SU-DHL-6 (cell line): ENCODE data around the gene DNAAF1.
"Not testable (repeated sequence)": the region's sequence is repeated elsewhere in the genome, so short reads cannot be mapped to it uniquely, and the experiment has no call there.

Experiments used
- H2AFZ ChIP-seq: fragments of 200-600 bp; sonication (generic); 2 replicates; pipeline ENCODE4 v1.6.1; 2014; ENCODE audit warnings: low read depth, mild to moderate bottlenecking, moderate library complexity, mixed read lengths, antibody characterized with exemption, low read length; ENCODE audit not compliant: severe bottlenecking
- H3F3A ChIP-seq: fragments of 200-600 bp; shearing (Covaris generic); 2 replicates; pipeline ENCODE4 v1.6.0; 2016; ENCODE audit warnings: antibody characterized with exemption, mild to moderate bottlenecking; ENCODE audit not compliant: insufficient read depth
- H3K27ac ChIP-seq: fragments of 200-600 bp; sonication (generic); 2 replicates; pipeline ENCODE4 v1.5.1; 2016; ENCODE audit warnings: low read depth, mild to moderate bottlenecking, low read length, moderate library complexity, mixed read lengths
- H3K27me3 ChIP-seq: fragments of 200-600 bp; sonication (generic), shearing (Covaris generic); 2 replicates; pipeline ENCODE4 v1.6.0; 2014; ENCODE audit warnings: mild to moderate bottlenecking, low read length
- H3K36me3 ChIP-seq: fragments of 200-600 bp; sonication (generic); 2 replicates; pipeline ENCODE4 v1.6.1; 2014; ENCODE audit warnings: mild to moderate bottlenecking, low read length, mixed read lengths
- H3K4me2 ChIP-seq: fragments of 300-600, 200-600 bp; shearing (Covaris generic), sonication (generic); 2 replicates; pipeline ENCODE4 v1.6.0; 2014; ENCODE audit warnings: low read length, low read depth, mild to moderate bottlenecking; ENCODE audit not compliant: poor library complexity, severe bottlenecking
- H3K4me3 ChIP-seq: fragments of 200-600 bp; sonication (generic); 2 replicates; pipeline ENCODE4 v1.5.1; 2014; ENCODE audit warnings: antibody characterized with exemption, low read length, mild to moderate bottlenecking, mixed read lengths; ENCODE audit not compliant: insufficient read depth, poor library complexity, severe bottlenecking
- H3K79me2 ChIP-seq: fragments of 200-600 bp; sonication (generic); 2 replicates; pipeline ENCODE4 v1.6.1; 2014; ENCODE audit warnings: mild to moderate bottlenecking, low read length, moderate library complexity; ENCODE audit not compliant: insufficient read depth
- H3K9ac ChIP-seq: fragments of 200-600 bp; sonication (generic); 2 replicates; pipeline ENCODE4 v1.7.0; 2014; ENCODE audit warnings: mild to moderate bottlenecking, low read length
- H3K9me2 ChIP-seq: fragments of 200-600 bp; sonication (generic); replicated peaks from 2 replicates; pipeline ENCODE4 v1.6.1; 2014; ENCODE audit warnings: low read length; ENCODE audit not compliant: insufficient read depth
- H3K9me3 ChIP-seq: fragments of 200-600 bp; sonication (generic); 2 replicates; pipeline ENCODE4 v1.6.1; 2014; ENCODE audit warnings: low read length, mixed read lengths; ENCODE audit not compliant: insufficient read depth
- H4K20me1 ChIP-seq: fragments of 200-600 bp; sonication (generic); 2 replicates; pipeline ENCODE4 v1.6.1; 2014; ENCODE audit warnings: low read depth, mild to moderate bottlenecking, antibody characterized with exemption, low read length, moderate library complexity, mixed read lengths
- EZH2phosphoT487 ChIP-seq: fragments of 200-600 bp; sonication (generic), shearing (Covaris generic); conservative IDR thresholded peaks from 2 replicates; pipeline ENCODE4 v1.6.1; 2018; ENCODE audit warnings: mild to moderate bottlenecking, antibody characterized with exemption, low read length, moderate library complexity, mixed read lengths
- TF ChIP-seq, protein P1 (sequence below): fragments of 200-600 bp; sonication (generic); IDR thresholded peaks from one replicate; pipeline ENCODE4 v1.5.1; 2017; ENCODE audit warnings: antibody characterized with exemption, mild to moderate bottlenecking, low read length, moderate library complexity; ENCODE audit not compliant: insufficient read depth, poor library complexity, severe bottlenecking

Gene DNAAF1

DNA sequence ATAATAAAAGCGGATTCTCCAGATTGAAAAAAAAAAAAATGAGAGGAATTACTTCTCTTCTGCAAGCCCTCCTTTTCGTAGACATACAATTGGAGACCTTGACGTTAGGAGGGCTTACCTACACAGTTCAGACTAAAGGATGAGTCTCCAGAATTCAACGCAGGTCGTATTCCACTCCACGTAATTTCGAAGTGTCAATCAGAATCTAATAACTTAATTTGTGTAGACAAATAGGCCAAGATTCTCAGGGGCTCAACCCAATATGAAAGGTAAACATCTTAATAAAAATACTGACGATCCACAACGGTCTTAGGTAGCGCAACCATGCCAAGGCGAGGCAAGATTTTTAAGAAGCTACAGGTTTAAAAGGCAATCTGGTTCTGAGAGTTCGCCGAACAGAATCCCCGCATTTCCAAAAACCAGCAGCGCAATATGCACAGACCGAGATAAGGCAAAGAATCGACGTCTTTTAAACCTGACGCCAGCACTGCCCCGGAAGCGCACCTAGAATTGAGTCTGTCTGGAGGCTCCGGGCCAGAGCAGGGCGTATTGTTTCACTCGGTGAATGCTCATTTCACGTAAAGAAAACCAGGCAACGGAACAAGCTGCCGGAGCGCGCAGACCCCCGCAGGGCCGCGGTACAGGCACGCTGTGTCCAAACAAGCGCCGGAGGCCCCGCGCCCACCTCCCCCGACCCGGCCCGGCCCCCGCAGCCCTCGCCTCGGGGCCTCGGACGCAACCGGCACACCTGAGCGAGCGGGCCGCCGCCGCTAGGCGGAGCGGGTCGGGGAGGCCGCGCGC is 29.0 kb upstream of the DNAAF1 start:
- TF ChIP-seq, protein P1, sequence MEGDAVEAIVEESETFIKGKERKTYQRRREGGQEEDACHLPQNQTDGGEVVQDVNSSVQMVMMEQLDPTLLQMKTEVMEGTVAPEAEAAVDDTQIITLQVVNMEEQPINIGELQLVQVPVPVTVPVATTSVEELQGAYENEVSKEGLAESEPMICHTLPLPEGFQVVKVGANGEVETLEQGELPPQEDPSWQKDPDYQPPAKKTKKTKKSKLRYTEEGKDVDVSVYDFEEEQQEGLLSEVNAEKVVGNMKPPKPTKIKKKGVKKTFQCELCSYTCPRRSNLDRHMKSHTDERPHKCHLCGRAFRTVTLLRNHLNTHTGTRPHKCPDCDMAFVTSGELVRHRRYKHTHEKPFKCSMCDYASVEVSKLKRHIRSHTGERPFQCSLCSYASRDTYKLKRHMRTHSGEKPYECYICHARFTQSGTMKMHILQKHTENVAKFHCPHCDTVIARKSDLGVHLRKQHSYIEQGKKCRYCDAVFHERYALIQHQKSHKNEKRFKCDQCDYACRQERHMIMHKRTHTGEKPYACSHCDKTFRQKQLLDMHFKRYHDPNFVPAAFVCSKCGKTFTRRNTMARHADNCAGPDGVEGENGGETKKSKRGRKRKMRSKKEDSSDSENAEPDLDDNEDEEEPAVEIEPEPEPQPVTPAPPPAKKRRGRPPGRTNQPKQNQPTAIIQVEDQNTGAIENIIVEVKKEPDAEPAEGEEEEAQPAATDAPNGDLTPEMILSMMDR = no peak
- no peak for TF ChIP-seq EZH2phosphoT487
- Histone ChIP-seq H3K36me3 (no peaks in the 10 kb centered on the region), H3F3A (no peaks in the 10 kb centered on the region), H2AFZ (peak overlapping the region; percentile 60), H4K20me1 (no peaks in the 10 kb centered on the region), H3K9me3 (no peaks in the 10 kb centered on the region), H3K9ac (peak overlapping the region; percentile 88), H3K27ac (peak overlapping the region; percentile 68), H3K4me2 (peak overlapping the region; percentile 96), H3K9me2 (no peaks in the 10 kb centered on the region), H3K27me3 (no peaks in the 10 kb centered on the region), H3K79me2 (peaks cover 54% of the 10 kb centered on the region), H3K4me3 (peak overlapping the region; percentile 99)

DNA sequence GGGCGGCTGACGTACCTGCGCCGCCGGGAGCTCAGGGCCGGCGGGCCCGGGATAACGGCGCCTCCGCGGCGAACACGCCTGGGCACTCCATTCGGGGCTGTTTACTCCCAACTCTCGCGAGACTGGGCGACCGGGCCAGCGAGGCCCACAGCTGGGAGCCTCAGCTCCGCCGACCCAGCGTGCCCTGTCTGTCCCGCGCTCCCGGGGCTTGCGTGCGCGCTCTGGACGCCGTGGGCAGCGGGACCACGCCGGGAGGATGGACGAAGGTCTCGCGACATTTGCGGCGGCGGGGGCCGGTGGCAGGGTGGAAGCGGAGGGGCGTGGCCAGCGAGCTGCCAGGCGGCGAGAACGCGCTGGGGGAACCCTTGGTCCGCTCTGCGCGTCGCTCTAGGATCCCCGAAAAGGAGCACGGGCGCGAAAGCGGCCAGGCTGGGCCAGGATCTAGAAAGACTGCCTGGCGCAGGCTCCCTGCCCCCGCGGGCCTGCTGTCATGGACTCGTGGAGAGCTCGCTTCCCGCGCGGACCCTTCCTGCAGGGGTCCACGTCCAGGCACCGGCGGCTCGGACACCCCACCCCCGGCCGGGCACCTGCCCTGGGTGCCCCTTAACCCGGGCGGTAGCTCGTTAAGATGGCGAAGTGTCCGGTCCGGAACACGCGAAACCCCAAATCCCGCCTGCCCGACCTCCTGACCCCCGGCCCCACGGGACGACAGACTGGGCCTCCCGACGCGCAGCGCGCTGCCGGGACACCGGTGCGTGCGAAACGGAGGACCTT is 28.2 kb upstream of the DNAAF1 start, which contains the start of gene MBTPS1:
Gene MBTPS1, minus strand, starts transcription at position 223 of the 774 bp plus-strand sequence. CDS start 15,159 bp downstream, outside the sequence.
- Histone ChIP-seq H3K9me3 (no peaks in the 10 kb centered on the region), H3K9ac (peak within 1 kb of the TSS; percentile 88), H2AFZ (peak within 1 kb of the TSS; percentile 77), H4K20me1 (no peaks in the 10 kb centered on the region), H3K9me2 (no peaks in the 10 kb centered on the region), H3K27me3 (no peaks in the 10 kb centered on the region), H3K79me2 (peaks cover 46% of the 10 kb centered on the region), H3K27ac (peak within 1 kb of the TSS; percentile 68), H3F3A (no peaks in the 10 kb centered on the region), H3K4me2 (peak within 1 kb of the TSS; percentile 96), H3K4me3 (peak within 1 kb of the TSS; percentile 99), H3K36me3 (no peaks in the 10 kb centered on the region)
- TF ChIP-seq, protein P1 = no peak
- TF ChIP-seq EZH2phosphoT487 = no peak

DNA sequence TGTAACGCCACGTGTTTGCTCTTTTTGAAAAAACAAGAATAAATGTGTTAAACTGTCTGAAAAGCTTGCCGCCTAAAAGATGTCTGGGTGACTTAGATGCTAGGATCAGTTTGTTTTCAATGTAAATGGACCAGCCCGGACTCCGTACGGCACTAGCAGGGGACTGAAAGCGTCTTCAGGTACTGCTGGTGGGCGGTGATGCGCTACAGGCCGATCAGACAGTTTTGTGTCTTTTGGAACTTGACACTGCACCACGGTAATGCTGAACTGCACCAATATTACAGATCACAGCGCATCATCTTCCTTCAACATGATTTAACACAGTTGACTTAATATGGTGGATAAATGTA is 27.6 kb upstream of the DNAAF1 start:
- Histone ChIP-seq H3K27me3 (no peaks in the 10 kb centered on the region), H3K27ac (peak overlapping the region; percentile 57), H3K36me3 (no peaks in the 10 kb centered on the region), H2AFZ (peak overlapping the region; percentile 77), H3F3A (no peaks in the 10 kb centered on the region), H3K4me3 (peak overlapping the region; percentile 99), H3K4me2 (peak overlapping the region; percentile 63), H3K79me2 (peaks cover 40% of the 10 kb centered on the region), H3K9ac (peak overlapping the region; percentile 88), H4K20me1 (no peaks in the 10 kb centered on the region), H3K9me3 (no peaks in the 10 kb centered on the region), H3K9me2 (no peaks in the 10 kb centered on the region)
- TF ChIP-seq, protein P1 = no peak
- TF ChIP-seq EZH2phosphoT487 = no peak

DNA sequence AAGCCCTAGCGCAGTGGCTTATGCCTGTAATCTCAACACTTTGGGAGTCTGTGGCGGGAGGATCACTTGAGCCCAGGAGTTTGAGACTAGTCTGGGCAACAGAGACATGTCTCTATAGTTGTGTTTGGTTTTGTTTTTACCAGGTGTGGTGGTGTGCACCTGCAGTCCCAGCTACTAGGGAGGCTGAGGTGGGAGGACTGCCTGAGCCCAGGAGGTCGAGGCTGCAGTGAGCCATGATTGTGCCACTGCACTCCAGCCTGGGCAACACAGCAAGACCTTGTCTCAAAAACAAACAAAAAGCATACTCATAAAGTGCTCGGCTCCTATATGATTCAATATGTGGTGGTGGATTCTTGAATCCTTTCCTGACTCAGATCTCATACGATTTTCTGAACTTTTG is 26.8 kb upstream of the DNAAF1 start:
- not testable (repeated sequence) for H3K27ac ChIP-seq, H3K4me2 ChIP-seq, H3K36me3 ChIP-seq, H3F3A ChIP-seq, H3K4me3 ChIP-seq, H3K27me3 ChIP-seq, H3K9me3 ChIP-seq, H4K20me1 ChIP-seq, H2AFZ ChIP-seq, H3K9me2 ChIP-seq, H3K9ac ChIP-seq
- H3K79me2 ChIP-seq = peaks cover 32% of the 10 kb centered on the region
